Karpas-422 (cell line): ENCODE measurements around the gene FBXO24. TPM values are rescaled to one million over a fixed set of nuclear protein-coding genes. Genes with fewer than 3 reads are reported as not detected.

Experiments used
- DNase-seq: peaks from one replicate; pipeline ENCODE4 v3.0.0-alpha.2; 2015
- H2AFZ ChIP-seq: fragments of 200-600 bp; sonication (generic); 2 replicates; pipeline ENCODE4 v1.6.1; 2014; ENCODE audit warnings: antibody characterized with exemption, low read length, mixed read lengths
- H3K27ac ChIP-seq: fragments of 200-600 bp; sonication (generic); 2 replicates; pipeline ENCODE4 v1.5.1; 2014; ENCODE audit warnings: mild to moderate bottlenecking, low read length, moderate library complexity
- H3K27me3 ChIP-seq: fragments of 200-600 bp; sonication (generic); 2 replicates; pipeline ENCODE4 v1.6.1; 2014; ENCODE audit warnings: low read length, mixed read lengths
- H3K36me3 ChIP-seq: fragments of 200-600 bp; sonication (generic); 2 replicates; pipeline ENCODE4 v1.6.1; 2014; ENCODE audit warnings: low read length, mixed read lengths; ENCODE audit not compliant: insufficient read depth
- H3K4me1 ChIP-seq: fragments of 200-600 bp; sonication (generic); 2 replicates; pipeline ENCODE4 v1.6.1; 2014; ENCODE audit warnings: mild to moderate bottlenecking, low read length, mixed read lengths
- H3K4me2 ChIP-seq: fragments of 200-600 bp; sonication (generic); 2 replicates; pipeline ENCODE4 v1.6.1; 2014; ENCODE audit warnings: low read length, low read depth, mild to moderate bottlenecking; ENCODE audit not compliant: poor library complexity, severe bottlenecking
- H3K4me3 ChIP-seq: fragments of 200-600 bp; sonication (generic); 2 replicates; pipeline ENCODE4 v1.5.1; 2014; ENCODE audit warnings: mild to moderate bottlenecking, antibody characterized with exemption, low read length, mixed read lengths
- H3K79me2 ChIP-seq: fragments of 200-600 bp; sonication (generic); 2 replicates; pipeline ENCODE4 v1.6.1; 2014; ENCODE audit warnings: mild to moderate bottlenecking, low read length, mixed read lengths
- H3K9ac ChIP-seq: fragments of 200-600 bp; sonication (generic); 2 replicates; pipeline ENCODE4 v1.6.0; 2014; ENCODE audit warnings: low read length
- H3K9me2 ChIP-seq: fragments of 200-600 bp; sonication (generic), shearing (Covaris generic); replicated peaks from 2 replicates; pipeline ENCODE4 v1.6.0; 2014; ENCODE audit warnings: mild to moderate bottlenecking, low read length, moderate library complexity; ENCODE audit not compliant: insufficient read depth
- H3K9me3 ChIP-seq: fragments of 300-700, 200-600 bp; sonication (generic); 2 replicates; pipeline ENCODE4 v1.6.1; 2014; ENCODE audit warnings: low read length, mixed read lengths
- H4K20me1 ChIP-seq: fragments of 200-600 bp; sonication (generic); 2 replicates; pipeline ENCODE4 v1.6.1; 2014; ENCODE audit warnings: mild to moderate bottlenecking, antibody characterized with exemption, low read length, low read depth; ENCODE audit not compliant: insufficient read depth
- total RNA-seq: library from RNA; depleted of rRNA; stranded (reverse); fragments of >200 nt; shearing (Covaris generic); gene quantifications from 2 replicates; pipeline ENCODE4 v1.2.3, GENCODE V29; 2014; ENCODE audit warnings: low replicate concordance

Gene FBXO24
- total RNA-seq, 1 experiment from 2014 or later = not detected

GRCh38 chr7:100602889-100603725, 17.0 kb downstream of the FBXO24 start:
- Histone ChIP-seq H2AFZ (no peak overlapping the region), H3K27me3 (no peaks in the 10 kb centered on the region), H3K9me3 (no peaks in the 10 kb centered on the region), H3K9ac (peak overlapping the region; percentile 20), H3K4me2 (peak overlapping the region; percentile 58), H3K79me2 (no peaks in the 10 kb centered on the region), H3K36me3 (no peaks in the 10 kb centered on the region), H4K20me1 (no peaks in the 10 kb centered on the region), H3K4me1 (peaks cover 30% of the 10 kb centered on the region), H3K27ac (no peak overlapping the region), H3K4me3 (peak overlapping the region; percentile 62; the same call in 1 of the 2 replicates), H3K9me2 (no peaks in the 10 kb centered on the region)
- DNase-seq = no peak

- Histone ChIP-seq H3K9me2 (no peaks in the 10 kb centered on the region), H3K79me2 (no peaks in the 10 kb centered on the region), H4K20me1 (no peaks in the 10 kb centered on the region), H3K4me2 (peak overlapping the region; percentile 58), H3K27me3 (no peaks in the 10 kb centered on the region), H3K27ac (no peak overlapping the region), H3K9me3 (no peaks in the 10 kb centered on the region), H3K9ac (peak overlapping the region; percentile 20), H3K4me3 (peak overlapping the region; percentile 62; the same call in 1 of the 2 replicates), H3K36me3 (no peaks in the 10 kb centered on the region), H3K4me1 (peaks cover 30% of the 10 kb centered on the region), H2AFZ (peak overlapping the region; percentile 91)
- DNase-seq = no peak
Measured at GRCh38 chr7:100603726-100604027, 17.5 kb downstream of the FBXO24 start.

GRCh38 chr7:100604028-100604975, 18.2 kb downstream of the FBXO24 start:
- Histone ChIP-seq H3K4me3 (peak overlapping the region; percentile 69), H3K79me2 (no peaks in the 10 kb centered on the region), H3K36me3 (no peaks in the 10 kb centered on the region), H3K9me3 (no peaks in the 10 kb centered on the region), H3K4me1 (peaks cover 30% of the 10 kb centered on the region), H4K20me1 (no peaks in the 10 kb centered on the region), H3K9ac (peak overlapping the region; percentile 73), H3K27me3 (no peaks in the 10 kb centered on the region), H2AFZ (peak overlapping the region; percentile 95), H3K27ac (no peak overlapping the region), H3K4me2 (peak overlapping the region; percentile 91), H3K9me2 (no peaks in the 10 kb centered on the region)
- peak; percentile 90 for DNase-seq

- no peak overlapping the region for H3K27ac ChIP-seq
- no peaks in the 10 kb centered on the region for H3K36me3 ChIP-seq
- peak overlapping the region; percentile 73 for H3K9ac ChIP-seq
- H2AFZ ChIP-seq = peak overlapping the region; percentile 95; the same call in 1 of the 2 replicates
- H3K4me1 ChIP-seq = peaks cover 28% of the 10 kb centered on the region
- no peaks in the 10 kb centered on the region for H3K79me2 ChIP-seq
- DNase-seq = no peak
- peak overlapping the region; percentile 69 for H3K4me3 ChIP-seq
- peak overlapping the region; percentile 91 for H3K4me2 ChIP-seq
- H3K9me3 ChIP-seq = no peaks in the 10 kb centered on the region
- no peaks in the 10 kb centered on the region for H4K20me1 ChIP-seq
- no peaks in the 10 kb centered on the region for H3K9me2 ChIP-seq
- H3K27me3 ChIP-seq = no peaks in the 10 kb centered on the region
Measured at GRCh38 chr7:100604976-100605911, 19.1 kb downstream of the FBXO24 start.

GRCh38 chr7:100606313-100606712, 20.2 kb downstream of the FBXO24 start:
- no peaks in the 10 kb centered on the region for H3K79me2 ChIP-seq
- no peak overlapping the region for H3K4me3 ChIP-seq
- H4K20me1 ChIP-seq = no peaks in the 10 kb centered on the region
- no peak for DNase-seq
- H3K9me3 ChIP-seq = no peaks in the 10 kb centered on the region
- no peaks in the 10 kb centered on the region for H3K36me3 ChIP-seq
- H3K9me2 ChIP-seq = no peaks in the 10 kb centered on the region
- H3K4me2 ChIP-seq = no peak overlapping the region
- no peaks in the 10 kb centered on the region for H3K27me3 ChIP-seq
- H3K27ac ChIP-seq = no peak overlapping the region
- H3K9ac ChIP-seq = no peak overlapping the region
- peaks cover 26% of the 10 kb centered on the region for H3K4me1 ChIP-seq
- H2AFZ ChIP-seq = no peak overlapping the region

- no peak overlapping the region for H3K4me3 ChIP-seq
- no peak for DNase-seq
- H3K27me3 ChIP-seq = no peaks in the 10 kb centered on the region
- H3K4me1 ChIP-seq = peaks cover 24% of the 10 kb centered on the region
- no peak overlapping the region for H3K9ac ChIP-seq
- no peaks in the 10 kb centered on the region for H3K36me3 ChIP-seq
- H3K27ac ChIP-seq = no peak overlapping the region
- H4K20me1 ChIP-seq = no peaks in the 10 kb centered on the region
- H3K79me2 ChIP-seq = no peaks in the 10 kb centered on the region
- no peaks in the 10 kb centered on the region for H3K9me3 ChIP-seq
- H3K4me2 ChIP-seq = no peak overlapping the region
- H3K9me2 ChIP-seq = no peaks in the 10 kb centered on the region
- H2AFZ ChIP-seq = no peak overlapping the region
Measured at GRCh38 chr7:100607111-100607510, 21.0 kb downstream of the FBXO24 start.

GRCh38 chr7:100609958-100610357, 23.8 kb downstream of the FBXO24 start:
- no peak overlapping the region for H3K4me2 ChIP-seq
- no peak overlapping the region for H2AFZ ChIP-seq
- no peaks in the 10 kb centered on the region for H3K27me3 ChIP-seq
- H3K4me1 ChIP-seq = peaks cover 13% of the 10 kb centered on the region
- no peak overlapping the region for H3K27ac ChIP-seq
- H3K9ac ChIP-seq = no peak overlapping the region
- H3K9me3 ChIP-seq = no peaks in the 10 kb centered on the region
- no peaks in the 10 kb centered on the region for H3K36me3 ChIP-seq
- no peaks in the 10 kb centered on the region for H4K20me1 ChIP-seq
- no peaks in the 10 kb centered on the region for H3K79me2 ChIP-seq
- H3K4me3 ChIP-seq = no peak overlapping the region
- DNase-seq = no peak
- no peaks in the 10 kb centered on the region for H3K9me2 ChIP-seq
